Activated T-helper 1 cell treated with anti-CD3 and anti-CD28 coated beads, Interleukin-12 subunit alpha, Interleukin-12 subunit beta, Interleukin-2, Interleukin-4 antibody, amounts not matched to agents 30 ng/mL and 10 ng/mL and 1 ng/mL, durations not matched to agents 14 hours and 24 hours and 36 hours (primary cell): Measurements from ENCODE around the gene BAZ2A. TPM values are rescaled to one million over a fixed set of nuclear protein-coding genes. Genes with fewer than 3 reads are reported as not detected.
"Not testable (repeated sequence)": the region's sequence is repeated elsewhere in the genome, so short reads cannot be mapped to it uniquely, and the experiment has no call there.

ENCODE experiments used
- DNase-seq: peaks from one replicate; pipeline ENCODE4 v3.0.0; 2021; ENCODE audit warnings: low spot score
- H3K27ac Mint-ChIP-seq: one replicate; pipeline ENCODE4 v1.8.0; 2021; ENCODE audit warnings: mild to moderate bottlenecking, mixed read lengths
- H3K27me3 Mint-ChIP-seq: one replicate; pipeline ENCODE4 v1.8.0; 2022; ENCODE audit warnings: mild to moderate bottlenecking, moderate library complexity, mixed read lengths; ENCODE audit not compliant: insufficient read depth
- H3K36me3 Mint-ChIP-seq: one replicate; pipeline ENCODE4 v1.8.0; 2021; ENCODE audit warnings: low read depth, mixed read lengths
- H3K4me1 Mint-ChIP-seq: one replicate; pipeline ENCODE4 v1.8.0; 2021; ENCODE audit warnings: low read depth, mixed read lengths
- H3K4me3 Mint-ChIP-seq: one replicate; pipeline ENCODE4 v1.8.0; 2021; ENCODE audit warnings: mild to moderate bottlenecking, moderate library complexity, mixed read lengths
- H3K9me3 Mint-ChIP-seq: one replicate; pipeline ENCODE4 v1.8.0; 2021; ENCODE audit warnings: mixed read lengths
- intact Hi-C: fragments of 100-400 bp; cut with micrococcal nuclease; formaldehyde crosslinking; loops from one replicate; pipeline ENCODE4 v1.15.1; 2024
- total RNA-seq: library from RNA; stranded (reverse); gene quantifications from 2 replicates; pipeline ENCODE4 v1.2.3, GENCODE V29; 2022

BAZ2A gene
- total RNA-seq: 119 and 126 TPM in 2 replicates

DNA sequence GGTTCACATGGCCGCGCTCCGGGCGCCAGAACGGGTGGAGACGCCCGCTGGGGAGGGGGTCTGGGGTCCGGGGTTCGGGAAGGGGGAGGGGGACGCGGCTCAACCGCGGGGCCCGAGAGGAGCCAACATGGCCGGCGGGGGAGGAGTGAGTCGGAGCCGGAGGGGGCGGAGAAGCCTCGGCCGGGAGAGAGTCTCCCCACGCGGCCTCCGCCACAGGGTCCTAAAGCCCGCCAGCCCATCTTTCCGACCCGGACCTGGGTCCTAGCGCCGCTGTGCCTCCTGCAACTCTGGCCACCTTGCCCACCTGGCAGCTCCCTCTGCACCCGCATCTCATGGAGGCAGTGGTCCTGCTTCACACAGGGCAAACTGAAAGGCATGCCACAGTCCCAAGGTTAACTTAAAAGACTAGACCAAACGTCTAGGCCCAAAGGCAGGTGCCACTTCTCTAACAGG, at the start of gene BAZ2A:
Gene BAZ2A, minus strand, starts transcription at position 147 of the 453 bp plus-strand sequence. CDS start 12,796 bp downstream, outside the sequence.
- Mint-ChIP-seq H3K4me1 (peaks cover 72% of the 10 kb centered on the region), H3K27me3 (no peaks in the 10 kb centered on the region), H3K9me3 (no peaks in the 10 kb centered on the region), H3K4me3 (peak within 1 kb of the TSS; percentile 97), H3K36me3 (peaks cover 21% of the 10 kb centered on the region), H3K27ac (peak within 1 kb of the TSS; percentile 89)
- DNase-seq: peak; percentile 85
- intact Hi-C loops: loop anchor here (2.0 to 10.0 kb wide), 3 partner anchors 17 to 1125 kb away; partner anchors contain the start of genes ARHGAP9, CDK4 and MARCHF9

DNA sequence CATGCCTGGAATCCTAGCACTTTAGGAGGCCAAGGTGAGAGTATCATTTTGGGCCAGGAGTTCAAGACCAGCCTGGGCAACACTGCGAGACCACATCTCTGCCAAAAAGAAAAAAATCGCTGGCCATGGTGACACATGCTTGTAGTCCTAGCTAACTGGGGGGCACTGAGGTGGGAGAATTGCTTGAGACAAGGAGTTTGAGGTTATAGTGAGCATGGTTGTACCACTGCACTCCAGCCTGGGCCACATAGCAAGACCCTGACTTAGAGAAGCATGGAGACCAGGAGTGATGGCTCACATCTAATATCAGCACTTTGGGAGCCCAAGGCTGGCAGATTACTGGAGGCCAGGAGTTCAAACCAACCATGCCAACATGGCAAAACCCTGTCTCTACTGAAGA, 48.7 kb upstream of the BAZ2A start:
- Mint-ChIP-seq H3K9me3 (no peaks in the 10 kb centered on the region), H3K27me3 (no peaks in the 10 kb centered on the region), H3K4me1 (peaks cover 37% of the 10 kb centered on the region), H3K27ac (peak overlapping the region; percentile 59), H3K4me3 (no peak overlapping the region), H3K36me3 (peaks cover 30% of the 10 kb centered on the region)
- no peak for DNase-seq
- intact Hi-C loops: loop anchor here (2.0 kb wide), 1 partner anchor 14 kb away; no protein-coding TSS in a partner anchor

DNA sequence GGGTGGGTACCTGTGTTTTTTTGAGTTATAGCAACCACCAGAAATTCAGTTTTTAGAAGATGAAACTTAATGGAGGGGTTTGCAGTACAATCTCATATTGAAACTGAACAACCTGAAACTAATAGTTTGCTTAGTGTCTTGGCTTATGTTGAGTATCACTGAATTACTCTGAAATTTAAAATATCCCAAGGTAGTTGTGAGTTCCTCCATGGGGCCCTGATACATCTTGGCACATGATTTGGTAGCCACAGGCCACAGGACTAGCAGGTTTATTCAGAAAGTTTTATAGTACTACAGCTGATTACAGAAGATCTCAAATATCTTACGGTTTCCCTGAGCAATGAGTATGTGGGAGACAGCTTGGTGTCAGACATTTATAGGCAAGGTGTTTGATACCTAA, 47.6 kb upstream of the BAZ2A start:
- H3K27ac Mint-ChIP-seq: peak overlapping the region; percentile 55
- H3K27me3 Mint-ChIP-seq: no peaks in the 10 kb centered on the region
- peaks cover 31% of the 10 kb centered on the region for H3K36me3 Mint-ChIP-seq
- DNase-seq: no peak
- H3K9me3 Mint-ChIP-seq: no peaks in the 10 kb centered on the region
- H3K4me3 Mint-ChIP-seq: no peak overlapping the region
- intact Hi-C loops: loop anchor here (1.0 to 2.0 kb wide), 3 partner anchors 11 to 40 kb away; partner anchors contain the start of gene PTGES3
- peaks cover 40% of the 10 kb centered on the region for H3K4me1 Mint-ChIP-seq

DNA sequence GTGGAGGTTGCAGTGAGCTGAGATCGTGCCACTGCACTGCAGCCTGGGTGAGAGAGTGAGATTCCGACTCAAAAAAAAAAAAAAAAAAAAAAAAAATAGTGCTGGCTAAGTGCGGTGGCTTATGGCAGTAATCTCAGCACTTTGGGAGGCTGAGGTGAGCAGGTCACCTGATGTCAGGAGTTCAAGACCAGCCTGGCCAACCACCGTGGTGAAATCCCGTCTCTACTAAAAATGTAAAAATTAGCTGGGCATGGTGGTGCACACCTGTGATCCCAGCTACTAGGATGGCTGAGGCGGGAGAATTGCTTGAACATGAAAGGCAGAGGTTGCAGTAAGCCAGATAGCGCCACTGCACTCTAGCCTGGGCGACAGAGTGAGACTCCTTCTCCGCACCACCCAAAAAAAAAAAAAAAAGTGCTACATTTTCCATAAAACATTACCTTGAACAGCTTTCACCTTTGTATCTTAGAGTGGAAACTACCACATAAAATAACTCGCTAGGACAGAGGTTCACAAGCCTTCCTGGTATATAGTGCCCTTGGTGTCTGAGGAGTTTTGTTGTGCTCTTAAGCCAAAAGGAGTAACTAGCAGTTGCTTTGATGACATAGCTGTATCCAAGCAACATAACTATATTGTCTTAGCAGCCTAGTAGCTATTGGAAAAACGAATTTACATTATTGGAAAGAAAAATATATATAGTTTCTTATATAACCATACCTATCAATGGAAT, 46.9 kb upstream of the BAZ2A start:
- H3K27ac Mint-ChIP-seq: peak overlapping the region; percentile 64
- no peak for DNase-seq
- peaks cover 36% of the 10 kb centered on the region for H3K36me3 Mint-ChIP-seq
- no peak overlapping the region for H3K4me3 Mint-ChIP-seq
- H3K4me1 Mint-ChIP-seq: peaks cover 36% of the 10 kb centered on the region
- intact Hi-C loops: loop anchor here (1.0 kb wide), 2 partner anchors 11 to 40 kb away; partner anchors contain the start of gene PTGES3
- H3K27me3 Mint-ChIP-seq: no peaks in the 10 kb centered on the region
- H3K9me3 Mint-ChIP-seq: no peaks in the 10 kb centered on the region

DNA sequence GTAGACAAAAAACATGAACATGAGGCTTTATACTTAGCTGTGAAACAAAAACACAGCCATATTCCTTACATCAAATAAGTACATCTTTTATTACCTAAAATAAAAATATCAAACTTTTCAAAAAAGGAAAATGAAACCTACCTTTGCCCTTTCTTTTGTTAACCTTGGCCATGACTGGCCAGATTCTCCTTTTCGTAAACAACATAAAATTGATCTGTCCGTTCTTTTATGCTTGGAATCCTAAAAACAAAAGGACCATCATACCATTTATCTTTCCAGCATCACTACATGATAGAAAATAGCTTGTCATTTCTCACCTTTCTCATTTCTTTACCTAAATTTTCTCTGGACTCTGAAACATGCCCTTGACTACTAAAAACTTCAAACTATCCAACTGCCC, 41.5 kb upstream of the BAZ2A start:
- peaks cover 43% of the 10 kb centered on the region for H3K36me3 Mint-ChIP-seq
- no peak for DNase-seq
- peak overlapping the region; percentile 40 for H3K27ac Mint-ChIP-seq
- no peaks in the 10 kb centered on the region for H3K9me3 Mint-ChIP-seq
- H3K27me3 Mint-ChIP-seq: no peaks in the 10 kb centered on the region
- intact Hi-C loops: no loop called here
- no peak overlapping the region for H3K4me3 Mint-ChIP-seq
- H3K4me1 Mint-ChIP-seq: peaks cover 34% of the 10 kb centered on the region

DNA sequence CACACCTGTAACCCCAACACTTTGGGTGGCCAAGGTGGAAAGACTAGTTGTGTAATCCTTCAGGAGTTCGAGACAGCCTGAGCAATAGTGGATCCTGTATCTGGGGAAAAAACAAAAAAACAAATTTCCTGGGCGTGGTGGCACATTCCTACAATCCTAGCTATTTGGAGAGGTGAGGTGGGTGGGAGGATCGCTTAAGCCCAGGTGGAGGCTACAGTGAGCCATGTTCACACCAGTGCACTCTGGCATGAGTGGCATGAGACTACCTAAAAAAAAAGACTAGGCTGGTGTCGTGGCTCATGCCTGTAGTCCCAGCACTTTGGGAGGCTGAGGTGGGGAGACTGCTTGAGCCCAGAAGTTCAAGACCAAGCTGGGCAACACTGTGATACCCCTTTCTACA, 40.7 kb upstream of the BAZ2A start:
- H3K4me3 Mint-ChIP-seq: no peak overlapping the region
- H3K27ac Mint-ChIP-seq: no peak overlapping the region
- peaks cover 44% of the 10 kb centered on the region for H3K36me3 Mint-ChIP-seq
- intact Hi-C loops: no loop called here
- no peaks in the 10 kb centered on the region for H3K27me3 Mint-ChIP-seq
- peaks cover 29% of the 10 kb centered on the region for H3K4me1 Mint-ChIP-seq
- DNase-seq: no peak
- no peaks in the 10 kb centered on the region for H3K9me3 Mint-ChIP-seq

DNA sequence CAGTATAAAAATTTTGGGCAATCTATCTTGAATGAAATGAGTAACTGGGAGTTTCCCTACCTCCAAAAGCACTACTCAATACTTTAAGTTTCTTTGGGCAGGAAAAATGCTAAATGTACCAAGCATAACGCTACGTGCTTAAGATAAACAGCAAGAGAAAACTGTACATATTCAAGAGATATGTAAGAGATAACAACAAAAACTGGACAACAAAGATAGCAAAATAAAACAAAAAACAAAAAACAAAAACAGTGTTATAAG, 38.0 kb upstream of the BAZ2A start:
- intact Hi-C loops: no loop called here
- H3K27ac Mint-ChIP-seq: peak overlapping the region; percentile 69

DNA sequence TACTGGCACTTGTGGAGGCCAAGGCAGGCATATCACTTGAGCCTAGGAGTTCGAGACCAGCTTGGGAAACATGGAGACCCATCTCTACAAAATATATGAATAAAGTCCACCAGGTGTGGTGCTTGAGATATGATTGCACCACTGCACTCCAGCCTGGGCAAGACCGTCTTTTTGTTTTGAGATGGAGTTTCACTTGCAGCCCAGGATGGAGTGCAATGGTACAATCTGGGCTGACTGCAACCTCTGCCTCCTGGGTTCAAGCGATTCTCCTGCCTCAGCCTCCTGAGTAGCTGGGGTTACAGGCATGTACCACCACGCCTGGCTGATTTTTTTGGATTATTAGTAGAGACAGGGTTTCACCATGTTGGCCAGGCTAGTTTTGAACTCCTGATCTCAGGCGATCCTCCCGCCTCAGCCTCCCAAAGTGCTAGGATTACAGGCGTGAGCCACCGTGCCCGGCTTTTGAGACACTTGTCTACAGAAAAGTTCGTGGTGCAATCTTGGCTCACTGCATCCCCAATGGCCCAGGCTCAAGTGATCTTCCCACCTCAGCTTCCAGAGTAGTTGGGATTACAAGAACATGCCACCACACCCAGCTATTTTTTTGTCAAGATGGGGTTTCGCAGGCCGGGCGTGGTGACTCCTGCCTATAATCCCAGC, 32.0 kb upstream of the BAZ2A start:
- Mint-ChIP-seq H3K36me3 (peaks cover 30% of the 10 kb centered on the region), H3K27ac (no peak overlapping the region), H3K4me1 (peaks cover 7% of the 10 kb centered on the region), H3K4me3 (no peak overlapping the region), H3K27me3 (no peaks in the 10 kb centered on the region), H3K9me3 (no peaks in the 10 kb centered on the region)
- intact Hi-C loops: no loop called here
- no peak for DNase-seq

More for the DNA sequence above, 38.0 kb upstream of the BAZ2A start:
- no peaks in the 10 kb centered on the region for H3K9me3 Mint-ChIP-seq
- H3K4me1 Mint-ChIP-seq: peaks cover 28% of the 10 kb centered on the region
- DNase-seq: no peak
- H3K27me3 Mint-ChIP-seq: no peaks in the 10 kb centered on the region
- peaks cover 65% of the 10 kb centered on the region for H3K36me3 Mint-ChIP-seq
- no peak overlapping the region for H3K4me3 Mint-ChIP-seq

DNA sequence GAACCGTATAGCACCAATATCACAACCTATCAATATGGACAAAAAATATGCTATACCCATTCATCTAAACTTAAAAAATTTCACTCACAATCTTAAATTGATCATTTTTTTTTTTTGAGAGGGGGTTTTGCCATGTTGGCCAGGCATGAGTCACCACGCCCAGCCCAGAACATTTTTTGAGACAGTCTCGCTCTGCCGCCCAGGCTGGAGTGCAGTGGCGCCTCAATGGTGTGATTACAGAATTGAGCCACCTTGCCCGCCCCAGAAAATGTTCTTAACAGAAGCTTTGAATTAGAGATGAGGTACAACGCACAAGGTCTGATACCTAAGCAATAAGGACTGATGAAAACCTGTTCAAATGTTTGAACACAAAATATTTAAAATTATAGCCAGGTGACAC, 31.4 kb upstream of the BAZ2A start:
- Mint-ChIP-seq H3K4me1 (peaks cover 7% of the 10 kb centered on the region), H3K4me3 (no peak overlapping the region), H3K27ac (no peak overlapping the region), H3K27me3 (no peaks in the 10 kb centered on the region), H3K9me3 (no peaks in the 10 kb centered on the region), H3K36me3 (peaks cover 30% of the 10 kb centered on the region)
- intact Hi-C loops: no loop called here
- DNase-seq: no peak

DNA sequence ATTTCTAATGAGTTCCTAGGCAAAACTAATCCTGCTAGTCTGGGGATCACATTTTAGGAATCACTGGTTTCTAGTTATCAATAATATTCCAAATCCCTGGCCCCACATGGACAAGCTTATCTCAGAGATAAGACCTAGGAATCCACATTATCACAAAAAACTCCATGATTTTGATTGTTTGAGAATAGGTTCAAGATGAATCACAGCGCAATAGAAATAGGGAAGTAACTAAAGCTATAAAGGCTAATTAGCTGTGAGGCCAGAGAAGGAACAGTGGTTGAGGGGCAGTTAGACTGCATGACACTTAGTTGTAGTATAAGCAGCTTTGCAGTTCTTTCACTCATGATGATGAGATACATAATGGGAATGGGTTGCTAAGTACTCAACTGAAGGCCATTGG, 28.8 kb upstream of the BAZ2A start:
- intact Hi-C loops: no loop called here
- Mint-ChIP-seq H3K9me3 (peaks cover 9% of the 10 kb centered on the region), H3K36me3 (peaks cover 15% of the 10 kb centered on the region), H3K4me1 (peaks cover 7% of the 10 kb centered on the region), H3K27me3 (no peaks in the 10 kb centered on the region), H3K4me3 (no peak overlapping the region), H3K27ac (no peak overlapping the region)
- DNase-seq: no peak

DNA sequence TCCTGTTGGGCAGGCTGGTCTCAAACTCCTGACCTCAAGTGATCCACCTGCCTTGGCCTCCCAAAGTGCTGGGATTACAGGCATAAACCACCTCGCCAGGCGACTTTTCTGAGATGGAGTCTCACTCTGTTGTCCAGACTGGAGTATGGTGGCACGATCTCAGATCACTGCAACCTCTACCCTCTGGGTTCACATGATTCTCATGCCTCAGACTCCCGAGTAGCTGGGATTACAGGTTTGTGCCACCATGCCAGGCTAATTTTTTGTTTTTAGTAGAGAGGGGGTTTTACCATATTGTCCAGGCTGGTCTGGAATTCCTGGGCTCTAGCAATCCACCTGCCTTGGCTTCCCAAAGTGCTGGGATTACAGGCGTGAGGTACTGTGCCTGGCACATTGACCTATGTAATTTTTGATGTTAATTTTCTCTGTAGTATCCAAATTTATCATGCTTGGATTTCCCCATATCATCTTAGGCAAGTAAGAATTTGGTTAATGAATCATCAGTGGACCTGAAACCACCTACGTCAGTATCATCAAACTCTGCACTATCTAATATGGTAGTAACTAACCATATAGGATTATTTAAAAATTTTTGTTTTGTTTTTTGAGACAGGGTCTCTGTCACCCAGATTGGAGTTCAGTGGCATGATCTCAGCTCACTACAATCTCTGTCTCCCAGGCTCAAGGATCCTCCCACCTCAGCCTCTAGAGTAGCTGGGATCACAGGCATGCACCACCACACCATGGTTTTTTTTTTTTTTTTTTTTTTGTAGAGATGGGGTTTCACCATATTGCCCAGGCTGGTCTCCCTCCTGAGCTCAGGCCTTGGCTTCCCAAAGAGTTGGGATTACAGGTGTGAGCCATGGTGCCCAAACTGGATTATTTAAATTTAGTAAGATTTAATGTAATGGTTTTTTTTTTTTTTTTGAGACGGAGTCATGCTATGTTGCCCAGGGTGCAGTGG, 27.6 kb upstream of the BAZ2A start:
- Mint-ChIP-seq H3K9me3 (peaks cover 21% of the 10 kb centered on the region), H3K4me3 (no peak overlapping the region), H3K27ac (peak overlapping the region; percentile 67), H3K4me1 (peaks cover 7% of the 10 kb centered on the region), H3K36me3 (peaks cover 12% of the 10 kb centered on the region), H3K27me3 (no peaks in the 10 kb centered on the region)
- no peak for DNase-seq
- intact Hi-C loops: loop anchor here (1.0 kb wide), 2 partner anchors 11 to 27 kb away; no protein-coding TSS in a partner anchor

DNA sequence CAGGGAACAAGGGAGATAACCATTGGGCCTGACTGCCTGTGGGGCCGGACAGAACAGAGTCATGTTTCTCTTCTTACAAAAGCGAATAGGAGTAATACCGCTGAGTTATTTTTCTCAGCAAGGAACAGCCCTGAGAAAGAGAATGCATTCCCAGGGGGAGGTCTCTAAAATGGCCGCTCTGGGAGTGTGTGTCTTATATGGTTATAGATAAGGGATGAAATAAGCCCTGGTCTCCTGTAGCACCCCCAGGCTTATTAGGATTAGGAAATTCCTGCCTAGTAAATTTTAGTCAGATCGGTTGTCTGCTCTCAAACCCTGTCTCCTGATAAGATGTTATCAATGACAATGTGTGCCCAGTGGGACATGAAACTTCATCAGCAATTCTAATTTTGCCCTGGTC, 23.7 kb upstream of the BAZ2A start:
- H3K4me1 Mint-ChIP-seq, DNase-seq, H3K27me3 Mint-ChIP-seq, H3K27ac Mint-ChIP-seq, H3K4me3 Mint-ChIP-seq, intact Hi-C loops: not testable (repeated sequence)
- Mint-ChIP-seq H3K9me3 (peaks cover 23% of the 10 kb centered on the region), H3K36me3 (peaks cover 14% of the 10 kb centered on the region)
